HG03175 (cell line): Measurements from ENCODE around the gene CAMK2D.
"Not testable (repeated sequence)": the region's sequence is repeated elsewhere in the genome, so short reads cannot be mapped to it uniquely, and the experiment has no call there.

Experiments used
- ATAC-seq: cut with Tn5 transposase; IDR thresholded peaks from one replicate; pipeline ENCODE4 v1.9.1; 2021; ENCODE audit warnings: mild to moderate bottlenecking, moderate library complexity; ENCODE audit not compliant: unreplicated experiment

CAMK2D gene

GRCh38 chr4:113687067-113687718 is 74.3 kb downstream of the CAMK2D start:
- ATAC-seq: peak; percentile 32

GRCh38 chr4:113685157-113685556 is 76.4 kb downstream of the CAMK2D start:
- not testable (repeated sequence) for ATAC-seq

GRCh38 chr4:113684534-113685091 is 76.9 kb downstream of the CAMK2D start:
- no peak for ATAC-seq

GRCh38 chr4:113682730-113683537 is 78.6 kb downstream of the CAMK2D start:
- peak; percentile 98 for ATAC-seq

- no peak for ATAC-seq
These were observed 82.9 kb downstream of the CAMK2D start for GRCh38 chr4:113678641-113679040.

- ATAC-seq: no peak
These were observed 84.2 kb downstream of the CAMK2D start for GRCh38 chr4:113677325-113677724.

GRCh38 chr4:113675731-113676697 is 85.5 kb downstream of the CAMK2D start:
- ATAC-seq: no peak

GRCh38 chr4:113674733-113675132 is 86.8 kb downstream of the CAMK2D start:
- no peak for ATAC-seq

GRCh38 chr4:113674251-113674650 is 87.3 kb downstream of the CAMK2D start:
- no peak for ATAC-seq

- ATAC-seq: peak; percentile 91
These were observed 88.1 kb downstream of the CAMK2D start for GRCh38 chr4:113673450-113673849.

GRCh38 chr4:113666386-113667114 is 95.0 kb downstream of the CAMK2D start:
- no peak for ATAC-seq

- no peak for ATAC-seq
These were observed 96.5 kb downstream of the CAMK2D start for GRCh38 chr4:113665036-113665435.

- ATAC-seq: no peak
These were observed 99.0 kb downstream of the CAMK2D start for GRCh38 chr4:113662581-113662980.

GRCh38 chr4:113659127-113659526 is 102.4 kb downstream of the CAMK2D start:
- ATAC-seq: no peak

- ATAC-seq: no peak
These were observed 103.8 kb downstream of the CAMK2D start for GRCh38 chr4:113657586-113658233.

GRCh38 chr4:113653871-113654270 is 107.7 kb downstream of the CAMK2D start:
- ATAC-seq: no peak

- no peak for ATAC-seq
These were observed 115.1 kb downstream of the CAMK2D start for GRCh38 chr4:113646442-113646822.

GRCh38 chr4:113645771-113646441 is 115.6 kb downstream of the CAMK2D start:
- ATAC-seq: no peak

- no peak for ATAC-seq
These were observed 116.2 kb downstream of the CAMK2D start for GRCh38 chr4:113645288-113645687.
